ENCODE data around the gene PRRG1.
"Not testable (repeated sequence)": the region's sequence is repeated elsewhere in the genome, so short reads cannot be mapped to it uniquely, and the experiment has no call there.

The PRRG1 gene

GRCh38 chrX:37470711-37471110 lies 121.5 kb downstream of the PRRG1 start:
- no peak for TF ChIP-seq CTCF (conservative IDR thresholded peaks at IDR 0.05)
- no peak overlapping the region for H3K27ac ChIP-seq

GRCh38 chrX:37472836-37473235 lies 123.7 kb downstream of the PRRG1 start:
- TF ChIP-seq CTCF (conservative IDR thresholded peaks at IDR 0.05) = no peak
- H3K27ac ChIP-seq = no peak overlapping the region

- H3K27ac ChIP-seq = no peak overlapping the region
These were observed 125.3 kb downstream of the PRRG1 start for GRCh38 chrX:37474478-37474877.

GRCh38 chrX:37476571-37477170 lies 127.5 kb downstream of the PRRG1 start:
- no peak for TF ChIP-seq CTCF (conservative IDR thresholded peaks at IDR 0.05)
- no peak overlapping the region for H3K27ac ChIP-seq

More at GRCh38 chrX:37474478-37474877, 125.3 kb downstream of the PRRG1 start:
- no peak for TF ChIP-seq CTCF (conservative IDR thresholded peaks at IDR 0.05)

GRCh38 chrX:37484335-37484734 lies 135.2 kb downstream of the PRRG1 start:
- H3K27ac ChIP-seq = not testable (repeated sequence)

GRCh38 chrX:37485429-37485828 lies 136.3 kb downstream of the PRRG1 start:
- no peak overlapping the region for H3K27ac ChIP-seq
- no peak for TF ChIP-seq CTCF (conservative IDR thresholded peaks at IDR 0.05)

- no peak for TF ChIP-seq CTCF (conservative IDR thresholded peaks at IDR 0.05)
- no peak overlapping the region for H3K27ac ChIP-seq
These were observed 138.1 kb downstream of the PRRG1 start for GRCh38 chrX:37487271-37487670.

- no peak for TF ChIP-seq CTCF (conservative IDR thresholded peaks at IDR 0.05)
These were observed 139.2 kb downstream of the PRRG1 start for GRCh38 chrX:37488323-37488722.

More at GRCh38 chrX:37488323-37488722, 139.2 kb downstream of the PRRG1 start:
- H3K27ac ChIP-seq = no peak overlapping the region
